ENCODE results near the gene C1QTNF8.
"Not testable (repeated sequence)": the region's sequence is repeated elsewhere in the genome, so short reads cannot be mapped to it uniquely, and the experiment has no call there.

The C1QTNF8 gene

GRCh38 chr16:1094124-1094479 is 1.9 kb downstream of the C1QTNF8 start:
- DNase-seq (ENCODE audit: low spot score) = no peak

- DNase-seq (ENCODE audit: low spot score) = no peak
Observed at GRCh38 chr16:1093284-1094123, 2.5 kb downstream of the C1QTNF8 start.

DNA sequence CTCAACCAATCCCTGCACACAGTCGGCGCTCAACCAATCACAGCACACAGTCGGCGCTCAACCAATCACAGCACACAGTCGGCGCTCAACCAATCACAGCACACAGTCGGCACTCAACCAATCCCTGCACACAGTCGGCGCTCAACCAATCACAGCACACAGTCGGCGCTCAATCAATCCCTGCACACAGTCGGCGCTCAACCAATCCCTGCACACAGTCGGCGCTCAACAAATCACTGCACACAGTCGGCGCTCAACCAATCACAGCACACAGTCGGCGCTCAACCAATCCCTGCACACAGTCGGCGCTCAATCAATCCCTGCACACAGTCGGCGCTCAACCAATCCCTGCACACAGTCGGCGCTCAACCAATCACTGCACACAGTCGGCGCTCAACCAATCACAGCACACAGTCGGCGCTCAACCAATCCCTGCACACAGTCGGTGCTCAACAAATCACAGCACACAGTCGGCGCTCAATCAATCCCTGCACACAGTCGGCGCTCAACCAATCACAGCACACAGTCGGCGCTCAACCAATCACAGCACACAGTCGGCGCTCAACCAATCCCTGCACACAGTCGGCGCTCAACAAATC is 3.3 kb downstream of the C1QTNF8 start:
- not testable (repeated sequence) for DNase-seq (ENCODE audit: low spot score)

- no peak for DNase-seq (ENCODE audit: low spot score)
Observed at GRCh38 chr16:1091992-1092552, 4.0 kb downstream of the C1QTNF8 start.

DNA sequence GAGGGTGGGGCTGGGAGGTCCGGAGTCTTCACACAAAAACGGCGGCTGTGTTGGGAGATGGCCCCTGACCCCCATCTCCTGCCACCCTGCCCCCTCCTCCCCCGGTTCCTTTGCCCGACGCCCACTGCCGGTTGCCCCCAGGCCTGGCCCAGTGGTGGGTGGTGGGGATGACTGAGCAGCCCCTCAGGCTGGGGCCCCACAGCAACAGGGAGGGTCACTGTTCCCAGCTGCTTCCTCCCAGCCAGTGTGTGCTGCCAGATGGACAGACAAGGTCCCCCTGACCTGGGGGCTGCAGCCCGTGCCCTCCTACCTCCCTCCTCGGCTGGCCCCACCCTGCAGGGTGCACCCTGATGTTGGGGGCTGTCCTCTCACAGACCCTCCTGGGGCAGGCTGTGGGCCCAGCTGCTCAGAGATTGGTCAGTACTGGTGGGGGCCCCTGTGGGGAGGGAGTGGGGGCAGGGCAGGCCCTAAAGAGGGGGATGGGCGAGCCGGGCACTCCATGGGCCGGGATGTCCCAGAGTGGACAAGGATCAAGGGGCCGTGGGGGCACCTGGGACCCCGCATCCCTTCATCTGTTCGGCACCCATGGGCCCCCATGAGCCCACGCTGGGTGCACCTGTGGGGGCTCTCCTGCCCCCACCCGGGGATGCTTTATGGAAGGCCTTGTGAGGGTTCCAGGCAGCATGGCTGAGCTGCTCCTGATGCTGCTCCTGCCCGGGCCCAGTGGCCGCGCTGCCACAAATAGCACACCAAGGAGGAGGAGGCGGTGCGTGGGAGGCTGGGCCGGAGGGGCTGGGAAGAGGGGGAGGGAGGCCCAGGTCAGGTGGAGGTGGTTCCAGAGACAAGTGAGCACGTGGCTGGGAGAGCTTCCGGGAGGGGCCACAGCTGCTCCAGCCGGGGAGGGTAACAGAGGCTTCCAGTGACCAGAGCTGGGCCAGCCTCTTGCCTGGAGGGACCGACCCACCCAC is 5.1 kb downstream of the C1QTNF8 start:
- no peak for DNase-seq (ENCODE audit: low spot score)

- no peak for DNase-seq (ENCODE audit: low spot score)
Observed at GRCh38 chr16:1089822-1090619, 6.0 kb downstream of the C1QTNF8 start.

GRCh38 chr16:1089439-1089821 is 6.6 kb downstream of the C1QTNF8 start:
- DNase-seq (ENCODE audit: low spot score) = no peak

DNA sequence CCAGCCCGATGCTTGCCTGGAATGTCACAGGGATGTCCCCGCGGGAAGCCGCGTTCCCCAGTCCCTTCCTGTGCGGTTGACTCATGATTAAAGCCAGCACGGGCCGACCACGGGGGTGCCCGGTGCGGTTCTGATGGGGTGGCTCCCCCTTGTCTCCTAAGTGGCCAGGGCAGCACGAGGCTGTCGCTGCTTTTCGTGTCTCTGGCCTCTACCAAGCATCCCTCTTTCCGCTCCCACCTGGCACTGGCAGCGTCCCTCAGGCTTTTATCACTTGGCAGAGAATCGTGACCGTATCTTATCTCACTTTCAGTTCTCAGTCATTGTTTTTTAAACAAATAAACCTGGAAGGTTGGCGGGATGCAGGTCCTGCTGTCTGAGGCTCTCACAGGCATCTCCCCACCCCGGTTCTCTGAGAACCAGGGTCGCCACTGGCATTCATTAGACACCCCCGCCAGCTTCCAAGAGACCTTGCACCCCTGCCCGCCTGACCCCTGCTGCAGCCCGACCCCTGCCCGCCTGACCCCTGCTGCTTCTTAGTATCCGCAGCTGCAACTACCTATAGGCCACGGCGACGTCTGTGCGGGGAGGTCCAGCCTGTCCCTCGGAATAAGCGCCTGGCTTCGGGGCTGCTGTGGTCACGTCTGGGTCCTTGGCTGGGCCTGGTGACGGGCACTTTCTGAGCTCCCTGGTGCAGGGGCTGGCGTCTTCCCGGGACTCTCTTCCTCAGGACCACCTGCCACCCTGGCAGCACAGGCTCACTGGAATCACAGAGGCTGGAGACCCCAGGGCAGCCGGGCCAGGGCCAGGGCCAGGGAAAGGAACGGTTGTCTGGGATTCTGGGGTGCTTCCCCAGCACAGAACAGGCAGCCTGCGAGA is 7.5 kb downstream of the C1QTNF8 start:
- DNase-seq (ENCODE audit: low spot score) = no peak

DNA sequence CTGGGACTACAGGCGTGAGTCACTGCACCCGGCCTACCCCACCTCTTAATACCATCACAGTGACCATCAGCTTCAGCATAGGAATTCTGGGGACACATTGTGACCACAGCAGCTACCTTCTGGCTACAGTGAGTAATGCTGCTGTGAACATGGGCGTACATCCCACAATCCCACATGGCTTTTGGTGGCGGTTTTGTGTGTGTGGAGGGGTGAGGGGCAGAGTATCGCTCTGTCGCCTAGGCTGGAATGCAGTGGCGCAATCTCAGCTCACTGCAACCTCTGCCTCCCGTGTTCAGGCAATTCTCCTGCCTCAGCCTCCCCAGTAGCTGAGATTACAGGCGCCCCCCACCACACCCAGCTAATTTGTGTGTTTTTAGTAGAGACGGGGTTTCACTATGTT is 9.6 kb downstream of the C1QTNF8 start:
- not testable (repeated sequence) for DNase-seq (ENCODE audit: low spot score)

DNA sequence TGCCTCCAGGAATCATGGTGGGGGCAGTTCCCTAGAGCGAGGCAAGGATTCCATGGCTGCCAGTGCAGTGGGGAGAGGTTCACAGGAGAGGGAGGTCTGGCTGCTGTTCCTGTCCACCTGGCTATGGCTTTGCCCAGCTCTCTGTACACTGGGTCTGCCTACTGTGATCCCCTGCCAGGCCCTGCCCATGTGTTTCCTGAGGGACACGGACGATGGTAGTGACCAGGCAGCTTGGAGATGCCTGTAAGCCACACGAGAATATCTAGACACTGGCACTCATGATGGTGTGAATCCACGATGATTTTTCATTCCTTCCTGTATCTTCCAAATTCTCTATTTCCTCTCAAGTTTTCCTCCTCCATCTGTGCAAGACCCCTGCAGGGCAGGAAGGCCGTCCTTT is 11.1 kb downstream of the C1QTNF8 start:
- DNase-seq (ENCODE audit: low spot score) = no peak

- DNase-seq (ENCODE audit: low spot score) = no peak
Observed at GRCh38 chr16:1082952-1083675, 12.9 kb downstream of the C1QTNF8 start.

DNA sequence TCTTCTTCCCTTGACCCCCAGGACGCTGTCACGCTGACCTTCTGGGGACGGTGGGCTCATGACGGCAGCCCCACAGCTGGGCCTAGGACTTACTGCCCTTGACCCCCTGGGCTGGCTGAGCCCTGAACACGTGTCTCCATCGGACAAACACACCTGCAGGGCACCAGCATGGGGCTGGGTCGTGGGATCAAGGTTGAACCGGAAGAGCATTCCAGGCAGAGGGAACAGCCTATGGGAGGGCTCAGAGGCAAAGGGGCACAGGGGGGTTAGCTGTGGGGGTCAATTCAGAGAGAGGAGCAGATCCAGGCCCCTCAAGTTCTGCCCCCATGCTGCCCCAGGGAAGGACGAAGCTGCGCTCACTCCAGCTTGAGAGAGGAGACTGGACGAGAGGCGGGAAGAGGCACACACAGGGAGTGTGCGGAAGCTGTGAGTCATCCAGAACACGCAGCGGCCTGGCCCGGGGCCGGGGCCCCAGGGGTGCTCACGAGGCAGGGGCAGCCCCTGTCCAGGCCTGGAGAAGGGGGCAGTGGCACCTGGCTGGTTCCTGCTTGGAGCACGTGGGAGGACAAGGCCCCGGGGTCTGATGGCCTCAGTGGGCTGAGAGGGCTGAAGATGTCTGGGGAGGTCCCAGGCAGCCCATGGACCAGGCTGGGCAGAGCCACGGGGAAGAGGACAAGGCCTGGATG is 13.6 kb downstream of the C1QTNF8 start:
- no peak for DNase-seq (ENCODE audit: low spot score)

- DNase-seq (ENCODE audit: low spot score) = no peak
Observed at GRCh38 chr16:1081734-1082265, 14.2 kb downstream of the C1QTNF8 start.

GRCh38 chr16:1080801-1081733 is 15.0 kb downstream of the C1QTNF8 start:
- DNase-seq (ENCODE audit: low spot score) = no peak

GRCh38 chr16:1079786-1080525 is 16.1 kb downstream of the C1QTNF8 start:
- no peak for DNase-seq (ENCODE audit: low spot score)

- DNase-seq (ENCODE audit: low spot score) = no peak
Observed at GRCh38 chr16:1079341-1079740, 16.7 kb downstream of the C1QTNF8 start.

- DNase-seq (ENCODE audit: low spot score) = no peak
Observed at GRCh38 chr16:1078579-1079021, 17.4 kb downstream of the C1QTNF8 start.
